GM21723 (cell line): ENCODE results near the gene ADAP1.
"Not testable (repeated sequence)": the region's sequence is repeated elsewhere in the genome, so short reads cannot be mapped to it uniquely, and the experiment has no call there.

ENCODE experiments used
- ATAC-seq: cut with Tn5 transposase; IDR thresholded peaks from one replicate; pipeline ENCODE4 v1.9.1; 2021; ENCODE audit warnings: mild to moderate bottlenecking, moderate library complexity; ENCODE audit not compliant: unreplicated experiment

Gene ADAP1

GRCh38 chr7:975702-976473 is 21.4 kb upstream of the ADAP1 start:
- ATAC-seq, result peak; percentile 1

GRCh38 chr7:974820-975681 is 20.6 kb upstream of the ADAP1 start, which contains the start of gene COX19:
TSS of gene COX19 (minus strand) at chr7:975549. CDS start at chr7:975509, 40 bp downstream.
- ATAC-seq, result peak; percentile 83

DNA sequence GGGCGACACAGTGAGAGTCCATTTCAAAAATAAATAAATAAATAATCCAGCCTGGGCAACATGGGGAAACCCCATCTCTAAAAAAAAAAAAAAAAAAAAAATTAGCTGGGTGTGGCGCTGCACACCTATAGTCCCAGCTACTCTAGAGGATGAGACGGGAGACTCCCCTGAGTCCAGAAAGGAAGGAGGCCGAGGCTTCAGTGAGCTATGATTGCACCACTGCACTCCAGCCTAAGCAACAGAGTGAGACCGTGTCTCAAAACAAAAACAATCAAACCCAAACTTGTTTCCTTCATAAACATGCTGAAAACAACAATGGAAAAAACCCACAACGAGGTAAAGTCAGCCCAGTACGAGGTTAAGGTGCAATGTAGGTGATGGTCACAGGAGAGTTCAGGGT is 19.7 kb upstream of the ADAP1 start:
- no peak for ATAC-seq

GRCh38 chr7:973312-973711 is 18.8 kb upstream of the ADAP1 start:
- no peak for ATAC-seq

DNA sequence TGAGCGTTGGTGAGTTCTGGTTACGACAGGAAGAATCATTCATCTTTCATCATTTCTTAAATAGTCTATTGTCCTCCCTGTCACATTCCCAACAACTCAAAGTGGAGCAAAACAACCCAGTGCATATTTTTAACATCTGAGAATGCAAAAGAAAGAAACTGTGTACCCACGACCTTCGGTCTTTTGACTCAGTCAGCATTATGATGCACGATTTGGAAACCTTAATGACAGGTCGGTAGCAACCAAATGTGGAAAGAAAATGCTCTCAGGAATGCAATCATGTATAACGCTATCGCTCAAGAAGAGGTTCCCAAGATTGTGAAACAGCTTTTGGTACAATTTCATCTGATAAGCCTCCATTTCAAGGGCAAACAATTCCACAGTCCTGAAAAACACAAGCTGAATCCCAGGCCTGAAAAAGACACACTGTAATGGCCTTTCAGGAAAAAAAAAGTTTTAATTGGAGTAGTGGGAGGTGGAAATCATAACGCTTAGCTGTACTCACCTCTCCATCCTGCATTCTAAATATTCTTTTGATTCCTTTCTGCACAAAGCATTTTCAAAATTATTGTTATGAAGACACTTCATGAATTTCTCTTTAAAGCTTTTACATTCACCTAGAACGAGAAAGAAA is 18.3 kb upstream of the ADAP1 start:
- ATAC-seq, result no peak

- no peak for ATAC-seq
Observed at GRCh38 chr7:972110-972509, 17.6 kb upstream of the ADAP1 start.

- ATAC-seq, result no peak
Observed at GRCh38 chr7:970744-971143, 16.3 kb upstream of the ADAP1 start.

DNA sequence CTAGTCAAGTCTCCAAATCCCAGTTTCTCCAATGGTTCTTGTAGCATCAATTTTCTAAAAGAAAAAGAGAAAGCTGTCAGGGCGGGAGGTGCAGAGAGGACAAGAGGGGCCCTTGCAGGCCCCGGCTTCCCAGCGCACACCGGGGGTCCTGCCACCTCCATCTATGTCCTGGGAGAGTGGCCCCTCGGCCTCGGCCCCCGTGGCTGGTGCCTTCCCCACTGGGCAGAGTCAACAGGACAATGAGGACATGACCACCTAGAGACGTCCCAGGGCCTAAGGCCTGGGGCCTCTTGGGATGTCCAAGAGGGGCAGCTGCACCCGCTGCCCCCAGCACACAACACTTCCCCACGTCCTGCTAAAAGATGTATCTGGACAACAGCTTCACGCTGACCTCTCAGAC is 14.9 kb upstream of the ADAP1 start:
- ATAC-seq, result no peak

- no peak for ATAC-seq
Observed at GRCh38 chr7:968205-969105, 14.0 kb upstream of the ADAP1 start.

DNA sequence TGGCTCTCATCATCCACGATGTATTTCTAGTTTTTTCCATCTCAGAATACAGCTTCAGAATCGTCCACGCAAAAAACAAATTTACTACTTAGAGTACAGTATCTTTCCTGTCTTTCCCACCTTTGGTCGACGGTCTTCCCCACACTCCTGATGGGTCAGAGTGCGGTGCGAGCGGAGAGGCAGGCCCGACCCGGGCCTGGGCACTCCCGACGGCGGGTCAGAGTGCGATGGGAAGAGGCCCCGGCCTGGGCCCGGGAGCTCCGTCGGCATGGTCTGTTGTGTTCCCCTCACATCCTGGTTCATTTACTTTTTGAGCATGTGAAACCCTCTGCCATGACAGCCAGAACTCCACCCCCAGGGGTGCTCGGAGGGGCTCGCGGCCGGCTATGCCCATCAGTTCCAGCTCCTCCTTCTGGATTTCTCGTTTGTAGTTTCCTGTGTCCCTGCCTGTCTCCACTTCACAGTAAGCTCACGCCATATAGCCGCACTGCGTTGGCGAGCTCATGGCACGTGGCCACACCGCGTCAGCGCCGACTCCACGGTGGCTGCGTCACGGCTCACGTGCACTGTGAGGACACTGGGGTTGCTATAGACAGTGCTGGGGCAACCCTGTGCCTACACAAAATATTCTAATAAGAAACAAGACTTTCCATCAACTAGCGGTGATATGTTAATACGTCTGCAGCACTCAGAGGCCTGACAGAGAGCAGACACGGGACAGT is 13.0 kb upstream of the ADAP1 start:
- ATAC-seq, result no peak

DNA sequence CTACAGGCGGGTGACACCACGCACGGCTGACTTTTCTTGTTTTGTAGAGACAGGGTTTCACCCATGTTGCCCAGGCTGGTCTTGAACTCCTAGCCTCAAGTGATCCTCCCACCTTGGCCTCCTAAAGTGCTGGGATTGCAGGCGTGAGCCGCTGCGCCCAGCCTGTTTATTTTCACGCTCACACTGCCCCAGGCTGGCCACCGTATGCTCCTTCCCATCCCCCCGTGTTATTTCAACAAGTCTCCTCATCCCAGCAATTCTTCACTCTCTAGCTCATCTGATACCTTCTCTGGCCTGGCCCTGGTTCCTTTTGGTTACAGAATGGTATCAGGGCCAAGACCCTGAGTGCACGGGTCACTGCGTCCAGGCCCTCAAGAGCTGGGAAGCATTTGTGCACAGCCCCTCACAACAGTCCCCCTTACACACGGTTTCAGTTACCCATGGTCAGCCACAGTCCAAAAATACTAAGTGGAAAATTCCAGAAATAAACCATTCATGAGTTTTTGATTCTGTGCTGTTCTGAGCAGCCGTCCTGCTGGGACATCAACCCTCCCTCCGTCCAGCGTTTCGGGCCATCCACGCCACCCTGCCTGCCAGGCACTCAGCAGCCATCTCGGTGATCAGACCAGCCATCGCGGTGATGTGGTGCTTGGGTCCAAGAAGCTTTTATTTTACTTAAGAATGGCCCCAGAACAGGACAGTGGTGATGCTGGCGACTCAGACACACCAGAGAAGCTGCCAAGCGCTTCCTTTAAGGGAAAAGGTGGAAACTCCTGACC is 12.0 kb upstream of the ADAP1 start:
- ATAC-seq, result no peak

- no peak for ATAC-seq
Observed at GRCh38 chr7:964401-965231, 10.1 kb upstream of the ADAP1 start.

DNA sequence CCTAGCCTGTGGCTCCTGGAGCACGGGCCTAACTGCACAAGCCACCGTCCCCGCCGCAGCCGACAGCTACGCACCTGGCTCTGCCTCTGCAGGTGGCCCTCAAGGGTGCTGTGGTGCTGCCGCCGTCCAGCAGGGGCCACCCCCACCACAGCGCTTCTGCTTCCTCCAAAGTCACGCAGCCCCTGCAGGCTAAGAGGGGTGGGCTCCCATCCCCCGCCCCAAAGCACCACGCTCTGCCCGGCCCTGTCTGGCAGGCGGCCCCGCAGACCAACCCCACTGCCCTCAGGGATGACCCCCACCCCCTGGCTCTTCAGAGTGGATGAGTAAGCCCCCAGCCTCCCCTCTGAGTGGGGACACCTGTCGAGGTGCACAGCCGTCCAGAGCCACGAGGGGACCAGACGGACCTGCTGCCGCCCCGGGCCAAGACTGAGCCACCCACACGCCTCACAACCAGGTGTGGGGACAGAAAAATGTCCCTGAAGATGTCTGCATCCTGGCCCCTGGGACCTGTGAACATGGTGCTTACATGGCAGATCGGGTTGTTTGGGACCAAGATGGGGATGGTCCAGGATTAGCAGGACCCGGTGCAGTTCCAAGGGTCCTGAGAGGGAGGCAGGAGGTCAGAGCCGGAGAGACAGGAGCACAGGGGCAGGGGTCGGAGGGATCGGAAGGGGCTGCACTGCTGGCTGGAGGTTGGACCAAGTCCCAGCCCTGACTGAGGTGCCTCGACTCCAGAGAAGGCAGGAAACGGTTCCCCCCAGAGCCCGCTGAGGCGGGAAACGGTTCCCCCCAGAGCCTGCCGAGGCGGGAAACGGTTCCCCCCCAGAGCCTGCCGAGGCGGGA is 9.0 kb upstream of the ADAP1 start:
- ATAC-seq, result no peak

DNA sequence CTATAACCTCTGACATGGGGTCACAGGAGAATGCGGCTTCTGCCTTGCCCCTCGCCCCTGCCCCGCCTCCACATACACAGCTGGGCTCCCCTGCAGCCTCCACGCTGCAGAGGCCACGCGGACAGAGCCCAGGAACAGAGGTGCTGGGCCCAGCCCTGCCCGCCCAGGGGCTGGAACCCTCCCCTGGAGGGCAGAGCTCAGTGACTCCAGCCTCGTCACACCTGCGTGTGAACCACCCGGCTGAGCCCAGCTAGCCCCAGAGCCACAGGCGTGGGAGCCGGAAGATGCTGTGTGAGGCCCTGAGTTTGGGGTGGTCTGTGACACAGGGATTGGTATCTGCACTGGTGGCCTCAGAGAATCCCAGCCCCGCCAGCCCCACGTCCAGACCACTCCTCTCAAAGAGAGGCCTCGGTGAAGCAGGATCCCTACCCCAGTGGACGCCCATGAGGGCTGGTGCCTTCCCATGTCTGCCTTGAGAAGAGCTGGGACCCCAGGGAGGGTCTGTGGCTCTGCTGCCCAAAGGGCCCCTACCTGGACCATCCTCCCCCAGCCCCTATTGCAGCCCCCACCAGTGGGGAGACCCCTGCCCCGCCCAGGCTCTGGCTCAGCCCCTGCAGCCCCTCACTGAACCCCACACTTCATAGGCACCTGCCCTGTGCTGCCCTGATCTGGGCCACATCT is 8.1 kb upstream of the ADAP1 start:
- ATAC-seq, result no peak

DNA sequence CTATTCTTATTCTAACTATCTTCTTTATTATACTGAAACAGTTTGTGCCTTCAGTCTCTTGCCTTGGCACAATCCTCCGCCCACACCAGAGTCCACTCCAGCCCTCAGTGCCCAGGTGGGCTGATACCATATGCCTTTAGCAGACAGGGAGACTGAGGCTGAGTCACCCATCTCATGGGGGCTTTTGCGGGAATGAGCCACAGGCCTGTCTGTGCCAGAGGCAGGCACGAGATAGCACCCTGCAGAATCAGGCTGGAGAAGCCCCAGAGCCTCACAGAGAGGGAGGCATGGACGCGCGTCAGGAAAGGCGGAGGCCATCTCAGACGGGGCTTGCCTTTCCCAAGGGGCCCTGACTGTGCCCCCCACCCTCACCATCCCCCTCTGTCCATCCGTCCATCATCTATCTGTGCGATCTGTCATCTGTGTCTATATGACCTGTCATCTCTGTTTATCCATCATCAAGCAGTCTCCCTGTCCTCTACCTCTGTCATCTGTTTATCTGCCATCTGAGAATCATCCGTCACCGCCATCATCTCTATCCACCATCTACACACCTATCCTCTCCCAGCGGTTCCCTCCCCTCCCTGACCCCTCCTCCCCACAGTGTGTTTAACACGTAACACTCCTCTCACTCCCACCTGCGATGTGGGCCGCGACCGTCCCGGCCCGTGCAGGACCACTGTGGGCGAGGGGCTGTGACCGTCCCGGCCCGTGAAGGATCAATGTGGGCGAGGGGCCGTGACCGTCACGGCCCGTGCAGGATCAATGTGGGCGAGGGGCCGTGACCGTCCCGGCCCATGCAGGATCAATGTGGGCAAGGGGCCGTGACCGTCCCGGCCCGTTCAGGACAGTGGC is 7.3 kb upstream of the ADAP1 start:
- no peak for ATAC-seq

- ATAC-seq, result not testable (repeated sequence)
Observed at GRCh38 chr7:960972-961371, 6.5 kb upstream of the ADAP1 start.
